GM18508 (cell line): ENCODE measurements around the gene IFIT3.
"Not testable (repeated sequence)": the region's sequence is repeated elsewhere in the genome, so short reads cannot be mapped to it uniquely, and the experiment has no call there.

Source experiments
- ATAC-seq: cut with Tn5 transposase; IDR thresholded peaks from one replicate; pipeline ENCODE4 v1.9.1; 2021; ENCODE audit warnings: moderate number of reproducible peaks; ENCODE audit not compliant: insufficient read depth, unreplicated experiment

IFIT3 gene

DNA sequence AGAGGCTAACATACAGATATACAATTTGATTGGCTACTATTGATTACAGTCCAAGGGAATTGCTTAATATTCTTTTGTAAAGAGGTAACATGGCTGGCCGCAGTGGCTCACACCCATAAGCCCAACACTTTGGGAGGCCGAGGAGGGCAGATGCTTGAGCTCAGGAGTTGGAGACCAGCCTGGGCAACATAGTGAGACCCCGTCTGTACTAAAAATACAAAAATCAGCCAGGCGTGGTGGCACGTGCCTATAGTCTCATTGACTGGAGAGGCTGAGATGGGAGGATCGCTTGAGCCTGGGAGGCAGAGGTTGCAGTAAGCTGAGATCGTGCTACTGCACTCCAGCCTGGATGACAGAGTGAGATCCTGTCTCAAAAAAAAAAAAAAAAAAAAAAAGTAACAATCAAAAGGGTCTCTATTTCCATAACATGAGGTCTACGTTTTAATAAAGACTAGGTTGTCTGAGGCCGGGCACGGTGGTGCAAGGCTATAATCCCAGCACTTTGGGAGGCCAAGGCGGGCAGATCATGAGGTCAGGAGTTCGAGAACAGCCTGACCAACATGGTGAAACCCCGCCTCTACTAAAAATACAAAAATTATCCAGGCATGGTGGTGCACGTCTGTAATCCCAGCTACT lies 3.8 kb downstream of the IFIT3 start:
- not testable (repeated sequence) for ATAC-seq

DNA sequence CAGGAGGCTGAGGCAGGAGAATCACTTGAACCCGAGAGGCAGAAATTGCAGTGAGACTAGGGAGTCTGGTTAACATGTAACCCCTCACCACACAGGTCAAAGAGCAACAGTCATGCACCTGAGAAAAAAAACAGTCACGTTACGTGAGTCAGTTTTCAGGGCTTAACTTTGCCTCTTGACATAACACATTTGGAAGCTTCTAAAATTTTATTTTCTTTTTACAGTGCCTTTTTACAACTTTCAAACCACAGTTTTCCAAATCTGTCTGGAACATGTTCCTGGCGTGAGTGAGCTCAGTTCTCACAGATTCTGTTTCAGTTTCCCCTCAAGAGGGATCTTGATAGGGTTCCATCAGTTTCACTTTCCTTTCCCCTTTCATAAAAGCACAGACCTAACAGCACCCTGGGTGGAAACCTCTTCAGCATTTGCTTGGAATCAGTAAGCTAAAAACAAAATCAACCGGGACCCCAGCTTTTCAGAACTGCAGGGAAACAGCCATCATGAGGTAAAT lies 4.4 kb downstream of the IFIT3 start:
- ATAC-seq, result no peak

DNA sequence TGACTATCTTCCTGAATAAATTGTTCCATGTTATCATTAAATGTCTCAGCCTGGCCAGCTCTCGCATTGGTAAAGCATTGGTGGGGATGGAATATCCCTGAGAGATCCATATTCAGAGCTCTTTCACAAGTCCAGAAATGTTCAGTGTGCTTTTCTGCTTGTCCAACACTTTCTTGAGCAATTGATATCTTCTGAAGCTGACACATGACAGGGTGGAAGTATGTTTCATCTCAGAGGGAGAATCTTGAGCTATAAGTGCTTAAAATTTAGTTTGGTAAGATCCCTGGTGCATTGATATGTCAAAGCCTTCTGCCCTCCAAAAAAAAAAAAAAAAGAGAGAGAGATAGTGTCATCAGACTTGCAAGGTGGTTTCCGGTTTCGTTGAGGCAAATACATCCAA lies 7.4 kb downstream of the IFIT3 start:
- ATAC-seq, result no peak

DNA sequence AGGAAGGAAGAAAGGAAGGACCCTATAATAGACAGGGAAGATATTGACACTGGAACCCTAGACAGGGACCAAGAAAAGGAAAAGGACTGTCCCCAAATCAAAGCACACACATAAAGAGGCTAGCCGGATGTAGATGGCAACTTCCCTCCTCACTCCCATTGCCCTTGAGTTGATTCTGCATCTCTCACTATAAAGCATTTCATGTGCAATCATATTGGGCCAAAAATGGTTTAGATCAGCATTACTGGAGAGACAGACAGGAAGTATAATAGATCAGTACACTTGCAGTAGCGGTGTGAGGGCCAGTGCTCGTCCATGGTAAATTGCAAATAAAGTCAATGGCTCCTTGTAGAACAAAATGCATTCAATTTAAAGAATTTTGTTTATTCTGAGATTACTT lies 8.4 kb downstream of the IFIT3 start:
- ATAC-seq, result no peak

DNA sequence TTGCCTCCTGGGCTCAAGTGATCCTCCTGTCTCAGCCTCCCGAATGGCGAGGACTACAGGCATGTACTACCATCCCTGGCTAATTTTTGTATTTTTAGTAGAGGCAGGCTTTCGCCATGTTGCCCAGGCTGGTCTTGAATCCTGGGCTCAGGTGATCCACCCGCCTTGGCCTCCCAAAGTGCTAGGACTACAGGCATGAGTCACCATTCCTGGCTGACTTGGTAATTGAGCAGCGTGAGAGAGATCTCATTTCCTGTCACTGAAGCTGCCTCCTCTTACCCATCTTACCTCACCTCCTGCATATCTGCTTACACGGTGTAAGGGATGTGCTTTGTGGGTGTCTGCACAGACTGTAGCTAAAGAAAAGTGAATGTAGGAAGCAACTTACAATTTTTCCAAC lies 9.7 kb downstream of the IFIT3 start:
- ATAC-seq, result no peak

DNA sequence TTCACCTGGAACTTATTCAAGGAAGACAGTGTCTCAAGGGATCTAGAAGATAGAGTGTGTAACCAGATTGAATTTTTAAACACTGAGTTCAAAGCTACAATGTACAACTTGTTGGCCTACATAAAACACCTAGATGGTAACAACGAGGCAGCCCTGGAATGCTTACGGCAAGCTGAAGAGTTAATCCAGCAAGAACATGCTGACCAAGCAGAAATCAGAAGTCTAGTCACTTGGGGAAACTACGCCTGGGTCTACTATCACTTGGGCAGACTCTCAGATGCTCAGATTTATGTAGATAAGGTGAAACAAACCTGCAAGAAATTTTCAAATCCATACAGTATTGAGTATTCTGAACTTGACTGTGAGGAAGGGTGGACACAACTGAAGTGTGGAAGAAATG lies 10.9 kb downstream of the IFIT3 start:
- no peak for ATAC-seq

DNA sequence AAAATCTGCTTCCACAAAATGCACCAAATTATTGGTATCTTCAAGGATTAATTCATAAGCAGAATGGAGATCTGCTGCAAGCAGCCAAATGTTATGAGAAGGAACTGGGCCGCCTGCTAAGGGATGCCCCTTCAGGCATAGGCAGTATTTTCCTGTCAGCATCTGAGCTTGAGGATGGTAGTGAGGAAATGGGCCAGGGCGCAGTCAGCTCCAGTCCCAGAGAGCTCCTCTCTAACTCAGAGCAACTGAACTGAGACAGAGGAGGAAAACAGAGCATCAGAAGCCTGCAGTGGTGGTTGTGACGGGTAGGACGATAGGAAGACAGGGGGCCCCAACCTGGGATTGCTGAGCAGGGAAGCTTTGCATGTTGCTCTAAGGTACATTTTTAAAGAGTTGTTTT lies 12.1 kb downstream of the IFIT3 start:
- ATAC-seq, result no peak

DNA sequence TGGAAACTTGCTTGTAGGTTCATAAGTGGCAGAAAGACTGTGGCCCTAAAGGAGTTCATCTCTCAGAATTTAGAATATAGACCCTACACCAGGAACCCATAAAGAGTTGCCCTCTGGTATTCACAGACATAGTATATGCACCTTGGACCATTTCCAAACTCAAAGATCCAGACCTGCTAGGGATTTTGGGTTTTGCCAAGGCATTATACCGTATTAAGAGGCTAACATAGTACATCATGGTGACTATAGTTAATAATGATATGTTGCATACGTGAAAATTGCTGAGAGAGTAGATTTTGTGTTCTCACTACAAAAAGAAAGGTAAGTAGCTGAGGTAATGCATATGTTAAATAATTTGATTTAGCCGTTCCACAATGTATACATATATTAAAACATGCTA lies 13.9 kb downstream of the IFIT3 start:
- no peak for ATAC-seq

DNA sequence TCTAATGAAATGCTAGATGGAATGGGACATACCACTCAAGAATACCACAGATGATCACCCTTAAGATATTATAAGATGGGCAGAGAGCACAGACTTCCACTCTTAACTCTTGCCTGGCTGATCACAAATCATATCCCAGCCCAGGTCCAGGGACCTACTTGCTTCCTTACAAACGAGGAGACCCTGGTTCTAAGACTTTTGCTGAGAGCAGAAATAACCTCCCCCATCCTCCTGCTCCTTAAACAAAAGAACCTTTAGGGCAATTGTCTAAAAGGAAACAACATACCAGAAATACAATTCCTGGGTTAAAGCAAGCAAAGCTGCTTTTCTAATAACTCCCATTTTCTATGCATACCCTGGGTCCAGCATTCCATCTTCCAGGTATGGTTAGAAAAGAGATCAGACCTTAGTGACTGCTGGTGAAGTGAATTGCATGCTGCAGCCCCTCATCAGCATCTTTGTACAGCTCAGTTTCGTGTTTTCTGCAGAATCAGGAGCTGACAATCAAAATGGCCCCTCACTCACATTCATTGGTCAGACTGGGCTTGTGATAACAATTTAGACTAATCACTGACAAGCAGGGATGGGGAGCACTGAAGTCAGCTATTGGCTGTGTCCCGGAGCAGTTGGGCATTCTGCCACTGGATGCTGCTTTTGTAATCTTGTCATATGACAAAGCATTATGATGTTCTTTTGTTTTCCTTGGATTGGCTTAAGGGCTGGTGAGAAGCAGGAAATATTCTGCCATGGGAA lies 14.6 kb downstream of the IFIT3 start:
- ATAC-seq, result no peak

DNA sequence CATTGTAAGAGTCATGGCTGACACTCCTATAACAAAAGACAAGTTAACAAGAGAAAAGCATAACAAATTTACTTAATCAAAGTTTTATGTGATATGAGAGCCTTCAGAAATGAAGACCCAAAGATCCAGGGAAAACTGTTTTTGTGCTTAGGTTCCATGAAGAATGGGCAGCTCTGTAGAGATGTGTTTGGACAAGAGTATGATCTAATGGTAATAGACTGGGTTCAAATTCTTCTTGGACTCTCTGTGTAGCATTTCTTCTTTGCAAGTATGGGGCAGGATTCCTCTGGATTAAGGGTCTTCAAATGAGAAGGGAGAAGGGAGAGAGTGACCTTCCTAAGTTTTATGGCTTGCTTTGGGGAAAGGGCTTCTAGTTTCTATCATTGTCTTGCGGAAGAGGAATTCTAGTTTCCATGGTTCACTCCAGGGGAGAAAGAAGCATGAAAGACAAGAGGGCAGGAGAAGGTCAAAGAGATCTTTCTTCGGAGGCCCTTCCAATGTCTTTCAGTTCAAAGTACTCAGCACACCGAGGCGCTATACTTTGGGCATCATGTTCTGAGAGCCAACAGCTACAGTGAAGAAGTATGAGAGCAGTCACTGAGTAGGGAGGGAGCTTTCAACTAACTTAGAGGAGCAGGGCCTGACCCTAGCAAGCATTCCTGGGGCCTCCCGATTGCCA lies 15.4 kb downstream of the IFIT3 start:
- no peak for ATAC-seq

DNA sequence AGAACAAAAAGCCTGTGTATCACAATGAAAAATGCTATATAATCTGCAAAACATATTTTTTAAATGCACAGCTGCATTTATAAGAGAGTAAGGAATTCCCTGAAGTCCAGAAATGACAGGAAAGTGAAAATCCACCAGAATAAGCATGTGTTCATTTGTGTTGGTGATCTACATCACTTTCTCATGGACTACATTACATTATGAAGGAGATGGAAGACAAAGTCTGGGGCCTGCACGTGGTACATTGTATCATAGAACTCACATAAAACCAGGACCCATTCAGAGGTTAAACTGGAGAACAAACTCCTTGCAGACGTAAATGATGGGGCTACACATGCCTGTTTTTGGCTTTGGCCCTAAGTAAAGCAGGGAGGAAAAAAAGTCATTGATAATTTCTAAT lies 16.4 kb downstream of the IFIT3 start:
- no peak for ATAC-seq

DNA sequence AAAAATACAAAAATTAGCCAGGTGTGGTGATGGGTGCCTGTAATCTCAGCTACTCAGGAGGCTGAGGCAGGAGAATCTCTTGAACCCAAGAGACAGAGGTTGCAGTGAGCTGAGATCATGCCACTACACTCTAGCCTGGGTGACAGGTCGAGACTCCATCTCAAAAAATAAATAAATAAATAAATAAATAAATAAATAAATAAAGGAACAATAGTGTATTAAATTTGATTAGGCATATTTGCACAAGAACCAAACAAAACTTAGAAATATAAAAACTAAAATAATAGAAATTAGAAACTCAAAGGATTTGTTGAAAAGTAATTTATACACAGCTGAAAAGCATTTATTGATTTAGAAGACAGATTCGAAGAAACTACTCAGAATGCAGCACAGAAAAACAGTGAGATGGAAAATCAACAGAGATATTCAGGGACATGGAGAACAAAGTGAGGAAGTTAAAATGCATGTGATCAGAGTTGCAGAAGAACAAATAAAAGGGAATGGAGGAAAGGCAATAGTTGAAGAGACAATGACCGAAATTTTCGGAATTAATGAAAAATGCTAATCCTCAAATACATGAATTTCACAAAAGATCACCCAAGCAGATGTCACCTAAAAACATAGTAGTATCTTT lies 17.7 kb downstream of the IFIT3 start:
- ATAC-seq, result no peak

DNA sequence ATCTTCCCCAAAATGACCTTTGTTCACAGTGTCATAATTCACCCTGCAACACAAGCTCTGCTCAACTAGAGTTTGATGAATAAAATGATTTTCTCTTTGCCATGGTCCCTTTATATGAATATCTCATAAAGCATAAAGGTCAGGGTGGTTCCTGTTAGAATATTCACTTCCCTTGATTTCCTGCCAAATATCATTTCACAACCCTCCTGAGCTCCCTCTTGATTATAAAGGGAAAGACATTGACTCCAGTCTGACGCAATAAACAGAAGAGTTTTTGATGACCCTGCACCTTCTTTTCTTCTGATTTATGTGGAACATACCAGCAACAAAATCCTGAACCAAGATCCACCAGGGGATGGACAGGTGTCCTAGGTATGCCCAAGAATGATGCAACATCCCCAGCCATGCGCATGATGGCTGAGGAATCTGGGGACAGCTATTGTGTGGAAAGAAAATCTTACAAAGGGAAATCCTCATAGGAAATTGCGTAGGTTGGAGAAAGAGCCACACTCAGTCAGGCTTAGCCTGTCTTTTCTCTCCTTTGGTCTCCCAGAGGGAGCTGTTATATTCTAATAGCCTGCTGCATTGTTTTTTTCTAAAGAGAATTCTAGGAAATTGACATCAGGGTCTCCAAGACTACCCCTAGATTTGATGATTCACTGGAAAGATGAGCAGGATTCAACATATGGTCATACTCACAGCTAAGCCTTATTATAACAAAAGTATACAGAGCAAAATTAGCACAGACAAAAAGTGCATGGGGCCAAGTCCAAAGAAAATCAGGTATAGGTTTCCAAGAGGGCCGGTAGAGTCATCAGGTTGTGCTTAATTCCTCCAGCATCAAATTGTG lies 18.8 kb downstream of the IFIT3 start:
- ATAC-seq, result no peak

DNA sequence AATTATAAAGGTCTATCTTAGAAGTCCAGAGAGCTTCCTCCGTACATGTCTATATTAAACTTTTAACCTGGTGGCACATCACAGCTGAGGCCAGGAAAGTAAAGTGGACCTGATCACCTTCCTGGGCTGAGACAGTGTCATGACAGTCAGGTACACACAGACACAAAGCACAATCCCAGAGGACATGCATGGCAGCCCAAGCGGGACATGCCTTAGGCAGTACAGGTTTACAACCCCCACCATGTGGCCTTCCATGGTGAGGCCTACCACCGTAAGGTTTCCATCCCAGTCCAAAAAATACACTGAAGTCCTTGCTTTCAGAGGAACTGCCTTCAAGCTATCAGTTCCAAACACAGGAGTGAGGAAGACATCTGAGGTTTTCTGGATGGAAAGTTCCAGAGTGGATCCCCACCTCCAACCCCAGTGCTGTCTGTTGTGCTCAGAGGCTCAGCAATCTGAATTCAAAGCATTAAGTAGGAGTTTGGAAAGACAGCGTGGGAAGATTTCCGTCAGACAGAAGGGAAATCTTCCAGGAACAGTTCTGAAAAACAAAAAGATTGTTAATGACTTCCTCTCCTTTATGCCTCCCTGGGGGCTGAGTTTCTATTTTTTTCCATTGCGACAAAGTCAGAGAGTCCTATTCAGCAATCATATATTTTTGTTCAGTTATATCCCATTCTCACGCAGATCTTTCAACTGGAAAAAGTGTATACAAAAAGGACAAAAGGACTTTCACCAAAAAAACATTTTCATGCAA lies 20.1 kb downstream of the IFIT3 start:
- no peak for ATAC-seq

DNA sequence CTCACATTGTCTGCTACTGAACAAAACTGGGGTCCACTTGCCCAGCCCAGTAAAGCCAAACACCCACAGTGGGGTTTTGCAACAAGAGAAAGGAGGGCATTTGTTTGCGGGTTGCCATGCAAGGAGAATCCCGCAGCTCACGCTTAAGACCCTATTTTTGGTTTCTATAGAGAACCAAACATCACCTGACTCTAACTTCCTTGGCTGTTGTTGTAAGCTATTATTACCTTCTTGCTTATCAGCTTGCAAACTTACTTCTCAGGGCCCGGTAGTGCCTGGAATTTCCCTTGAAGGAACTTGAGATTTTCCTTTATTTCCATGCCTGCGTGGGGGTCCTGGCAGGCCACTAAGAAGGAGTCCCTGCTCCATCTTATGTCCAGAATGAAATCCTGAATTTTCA lies 20.7 kb downstream of the IFIT3 start:
- ATAC-seq, result no peak

DNA sequence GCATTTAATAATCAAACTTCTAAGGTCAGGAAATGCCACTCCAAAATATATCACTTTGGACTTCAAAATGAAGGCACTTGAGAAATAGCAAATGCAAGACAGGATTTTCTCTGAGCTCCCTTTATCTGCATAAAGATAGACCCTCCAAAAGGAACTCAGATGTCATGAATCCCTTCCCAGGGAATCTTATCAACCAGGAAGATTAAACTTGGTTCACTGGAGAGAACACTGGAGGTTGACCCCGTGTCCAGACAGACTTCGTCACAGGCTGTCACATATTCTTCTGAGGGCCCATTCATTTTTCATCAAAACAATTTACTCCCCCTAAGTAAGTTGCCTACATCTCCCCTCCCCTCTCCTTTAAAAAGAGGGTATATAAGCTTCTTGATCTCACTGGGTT lies 21.2 kb downstream of the IFIT3 start:
- ATAC-seq, result no peak

DNA sequence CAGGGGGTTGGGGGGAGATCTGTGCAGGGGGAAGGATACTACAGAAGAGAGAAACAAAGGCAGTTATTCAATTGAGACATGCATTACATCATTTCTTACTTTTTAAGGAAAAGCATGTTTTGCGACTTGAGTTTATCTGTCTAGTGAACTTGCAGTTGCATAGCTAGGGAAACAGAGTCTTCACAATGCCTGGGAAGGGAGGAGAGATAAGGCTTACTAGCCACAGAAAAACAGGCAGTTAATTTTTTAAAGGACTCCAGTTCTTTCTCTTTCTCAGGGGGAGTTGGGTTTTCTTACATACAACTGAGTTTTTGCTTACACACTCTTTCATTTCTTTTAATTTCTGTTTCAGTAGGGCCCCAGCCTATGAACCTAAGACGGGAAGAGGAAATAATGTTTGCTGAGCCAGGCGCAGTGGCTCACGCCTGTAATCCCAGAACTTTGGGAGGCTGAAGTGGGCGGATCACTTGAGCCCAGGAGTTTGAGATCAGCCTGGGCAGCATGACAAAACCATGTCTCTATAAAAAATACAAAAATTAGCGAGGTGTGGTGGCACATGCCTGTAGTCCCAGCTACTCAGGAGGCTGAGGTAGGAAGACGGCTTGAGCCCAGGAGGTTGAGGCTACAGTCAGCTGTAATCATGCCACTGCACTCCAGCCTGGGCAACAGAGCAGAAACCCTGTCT lies 23.0 kb downstream of the IFIT3 start:
- not testable (repeated sequence) for ATAC-seq

DNA sequence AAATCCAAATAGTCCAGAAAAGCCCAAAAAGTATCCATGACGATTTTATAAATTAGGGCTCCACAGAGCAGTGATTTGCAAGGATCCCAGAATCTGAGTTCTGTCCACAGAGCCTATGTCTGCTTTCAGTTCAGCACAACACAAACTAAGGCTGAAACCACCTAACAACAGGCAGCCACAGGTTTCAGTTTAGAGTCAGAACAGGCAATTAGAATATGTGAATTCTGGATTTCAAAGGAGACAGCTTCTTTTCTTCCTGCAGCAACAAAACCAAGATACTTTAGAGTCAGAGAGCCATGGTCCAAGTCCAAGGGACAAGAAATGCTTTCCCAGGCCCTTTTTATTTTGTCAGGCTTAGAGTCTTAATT lies 23.6 kb downstream of the IFIT3 start:
- peak; percentile 63 for ATAC-seq
